ENCODE measurements around the gene BCAS1.

The BCAS1 gene

DNA sequence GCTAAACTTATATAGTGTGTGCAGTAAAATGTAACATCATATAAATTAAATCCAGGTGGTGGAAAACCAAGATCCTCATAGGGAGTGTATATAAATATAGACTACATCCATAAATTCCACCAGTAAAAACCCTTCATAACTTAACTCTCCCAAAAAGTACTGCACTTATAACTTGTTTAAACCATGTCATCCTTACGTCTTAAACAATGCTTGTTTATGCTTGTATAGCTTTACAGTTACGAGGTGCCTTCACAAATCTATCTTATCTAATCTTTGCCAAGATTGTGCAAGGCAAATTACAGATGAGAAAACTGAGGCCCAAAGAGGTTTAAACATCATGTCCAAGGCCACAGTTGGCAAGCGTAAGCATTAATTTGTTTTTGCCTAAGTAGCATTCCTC lies 71.3 kb downstream of the BCAS1 start:
- no peaks in the 10 kb centered on the region for H3K36me3 ChIP-seq
- H3K27me3 ChIP-seq = peaks cover 4% of the 10 kb centered on the region
- no peak for DNase-seq
- H3K4me1 ChIP-seq = no peaks in the 10 kb centered on the region
- H3K4me3 ChIP-seq (ENCODE audit: low read depth, low read length) = no peak overlapping the region
- TF ChIP-seq, protein P1, sequence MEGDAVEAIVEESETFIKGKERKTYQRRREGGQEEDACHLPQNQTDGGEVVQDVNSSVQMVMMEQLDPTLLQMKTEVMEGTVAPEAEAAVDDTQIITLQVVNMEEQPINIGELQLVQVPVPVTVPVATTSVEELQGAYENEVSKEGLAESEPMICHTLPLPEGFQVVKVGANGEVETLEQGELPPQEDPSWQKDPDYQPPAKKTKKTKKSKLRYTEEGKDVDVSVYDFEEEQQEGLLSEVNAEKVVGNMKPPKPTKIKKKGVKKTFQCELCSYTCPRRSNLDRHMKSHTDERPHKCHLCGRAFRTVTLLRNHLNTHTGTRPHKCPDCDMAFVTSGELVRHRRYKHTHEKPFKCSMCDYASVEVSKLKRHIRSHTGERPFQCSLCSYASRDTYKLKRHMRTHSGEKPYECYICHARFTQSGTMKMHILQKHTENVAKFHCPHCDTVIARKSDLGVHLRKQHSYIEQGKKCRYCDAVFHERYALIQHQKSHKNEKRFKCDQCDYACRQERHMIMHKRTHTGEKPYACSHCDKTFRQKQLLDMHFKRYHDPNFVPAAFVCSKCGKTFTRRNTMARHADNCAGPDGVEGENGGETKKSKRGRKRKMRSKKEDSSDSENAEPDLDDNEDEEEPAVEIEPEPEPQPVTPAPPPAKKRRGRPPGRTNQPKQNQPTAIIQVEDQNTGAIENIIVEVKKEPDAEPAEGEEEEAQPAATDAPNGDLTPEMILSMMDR (IDR thresholded peaks at IDR 0.05; ENCODE audit: low read depth, low read length) = no peak
- no peaks in the 10 kb centered on the region for H3K9me3 ChIP-seq

DNA sequence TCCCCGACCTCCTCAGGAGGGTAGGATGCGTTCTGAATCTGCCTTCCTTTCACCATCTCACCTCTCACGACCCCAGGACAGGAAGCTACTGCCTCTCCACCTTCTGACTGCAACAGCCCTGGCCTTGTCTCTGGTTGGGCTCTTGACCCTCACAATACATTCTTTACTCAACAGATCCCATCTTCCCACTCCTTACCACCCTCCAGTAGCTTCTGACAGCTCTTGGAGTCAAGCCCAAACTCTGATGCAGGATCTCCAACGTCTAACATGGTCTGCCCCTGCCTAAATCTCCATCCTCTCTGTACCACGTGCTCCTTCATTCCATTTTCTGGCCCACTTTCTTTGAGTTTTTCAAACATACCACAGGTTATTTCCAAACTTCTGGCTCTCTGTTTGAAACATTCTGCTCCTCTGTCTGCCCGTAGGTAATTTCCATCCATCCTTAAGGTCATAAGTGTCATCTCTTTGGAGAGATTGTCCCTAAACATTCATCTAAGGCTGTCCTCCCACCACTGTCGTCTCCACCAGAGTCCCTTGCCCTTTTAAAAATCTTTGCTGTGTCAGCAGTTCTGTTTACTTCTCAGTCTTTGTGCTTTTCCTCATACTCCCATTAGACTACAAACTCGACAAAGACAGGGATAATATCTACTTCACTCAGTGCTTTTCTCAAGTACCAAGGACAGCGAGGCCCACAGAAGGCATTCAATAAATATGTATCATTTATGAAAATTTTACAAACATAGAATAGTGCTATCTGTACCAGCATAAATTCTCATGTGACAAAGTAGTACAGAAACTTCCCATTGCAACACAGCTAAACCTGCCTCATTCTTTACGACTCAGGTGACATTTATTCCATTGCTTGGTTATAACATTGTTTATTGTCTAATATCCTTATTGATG lies 73.6 kb downstream of the BCAS1 start:
- Histone ChIP-seq H3K36me3 (no peaks in the 10 kb centered on the region), H3K4me3 (ENCODE audit: low read depth, low read length) (no peak overlapping the region), H3K27me3 (peaks cover 19% of the 10 kb centered on the region), H3K4me1 (no peaks in the 10 kb centered on the region), H3K9me3 (no peaks in the 10 kb centered on the region)
- DNase-seq = no peak
- TF ChIP-seq, protein P1 (IDR thresholded peaks at IDR 0.05; ENCODE audit: low read depth, low read length) = no peak

DNA sequence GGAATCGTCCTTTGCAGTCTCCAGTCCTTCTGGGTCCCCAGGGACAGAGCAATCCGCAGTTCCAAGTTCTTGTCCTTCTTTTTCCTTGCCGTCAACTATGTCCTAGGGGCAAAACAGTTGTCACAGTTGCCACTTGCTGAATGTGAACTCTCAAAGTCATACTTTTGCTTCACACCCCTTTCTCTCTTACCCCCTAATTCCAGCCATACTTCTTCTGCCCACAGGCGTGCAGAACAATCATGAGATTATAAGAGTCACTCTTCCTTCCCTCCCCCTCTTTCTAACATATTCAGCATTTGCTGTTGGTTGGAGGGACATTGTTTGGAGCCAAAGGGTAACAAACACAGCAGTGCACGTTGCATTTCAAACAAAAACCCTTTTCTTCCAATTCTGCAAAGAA lies 74.4 kb downstream of the BCAS1 start:
- no peak overlapping the region for H3K4me3 ChIP-seq (ENCODE audit: low read depth, low read length)
- H3K27me3 ChIP-seq = peaks cover 25% of the 10 kb centered on the region
- no peak for DNase-seq
- H3K9me3 ChIP-seq = no peaks in the 10 kb centered on the region
- no peaks in the 10 kb centered on the region for H3K4me1 ChIP-seq
- TF ChIP-seq, protein P1 (IDR thresholded peaks at IDR 0.05; ENCODE audit: low read depth, low read length) = no peak
- no peaks in the 10 kb centered on the region for H3K36me3 ChIP-seq

DNA sequence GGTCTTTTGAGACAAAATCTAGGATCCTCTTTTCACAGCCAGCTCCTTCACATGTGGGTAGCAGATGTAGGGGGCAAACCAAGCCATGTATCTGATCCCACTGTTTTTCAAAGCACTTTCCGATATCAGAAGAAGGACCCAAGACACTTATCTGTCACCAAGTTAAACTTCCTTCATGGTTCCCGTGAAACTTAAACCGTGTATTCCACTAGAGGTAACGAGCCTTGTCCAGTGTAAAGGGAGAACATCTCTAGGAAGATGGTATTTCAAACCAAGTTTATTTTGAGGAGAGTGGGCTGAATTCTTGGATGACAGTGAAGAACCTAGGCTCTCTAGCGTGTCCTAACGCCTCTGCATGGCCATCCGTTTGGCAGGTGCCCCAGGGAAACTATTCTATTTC lies 76.3 kb downstream of the BCAS1 start:
- DNase-seq = no peak
- no peaks in the 10 kb centered on the region for H3K36me3 ChIP-seq
- TF ChIP-seq, protein P1 (IDR thresholded peaks at IDR 0.05; ENCODE audit: low read depth, low read length) = no peak
- H3K9me3 ChIP-seq = no peaks in the 10 kb centered on the region
- no peaks in the 10 kb centered on the region for H3K4me1 ChIP-seq
- peaks cover 40% of the 10 kb centered on the region for H3K27me3 ChIP-seq
- H3K4me3 ChIP-seq (ENCODE audit: low read depth, low read length) = no peak overlapping the region

DNA sequence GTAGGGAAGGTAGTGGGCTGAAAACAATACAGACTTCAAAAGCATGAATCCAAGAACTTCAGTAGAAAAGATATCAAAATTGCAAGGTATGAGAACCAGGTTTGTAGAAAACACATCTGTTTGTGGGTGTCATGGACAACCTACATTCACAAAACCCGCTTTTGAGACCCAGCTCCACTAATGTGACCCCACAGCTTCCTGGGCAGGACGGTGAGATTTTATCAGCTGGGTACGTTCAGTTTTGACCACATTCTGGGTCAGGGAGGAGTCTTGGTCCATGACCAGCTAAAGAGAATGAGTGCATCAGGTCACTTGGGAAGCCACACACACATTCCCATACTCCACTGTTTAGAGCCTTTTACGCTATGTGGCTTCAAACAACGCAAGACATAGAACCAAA lies 77.1 kb downstream of the BCAS1 start:
- TF ChIP-seq, protein P1 (IDR thresholded peaks at IDR 0.05; ENCODE audit: low read depth, low read length) = no peak
- H3K9me3 ChIP-seq = no peaks in the 10 kb centered on the region
- no peaks in the 10 kb centered on the region for H3K4me1 ChIP-seq
- no peaks in the 10 kb centered on the region for H3K36me3 ChIP-seq
- peaks cover 40% of the 10 kb centered on the region for H3K27me3 ChIP-seq
- H3K4me3 ChIP-seq (ENCODE audit: low read depth, low read length) = no peak overlapping the region
- DNase-seq = no peak

DNA sequence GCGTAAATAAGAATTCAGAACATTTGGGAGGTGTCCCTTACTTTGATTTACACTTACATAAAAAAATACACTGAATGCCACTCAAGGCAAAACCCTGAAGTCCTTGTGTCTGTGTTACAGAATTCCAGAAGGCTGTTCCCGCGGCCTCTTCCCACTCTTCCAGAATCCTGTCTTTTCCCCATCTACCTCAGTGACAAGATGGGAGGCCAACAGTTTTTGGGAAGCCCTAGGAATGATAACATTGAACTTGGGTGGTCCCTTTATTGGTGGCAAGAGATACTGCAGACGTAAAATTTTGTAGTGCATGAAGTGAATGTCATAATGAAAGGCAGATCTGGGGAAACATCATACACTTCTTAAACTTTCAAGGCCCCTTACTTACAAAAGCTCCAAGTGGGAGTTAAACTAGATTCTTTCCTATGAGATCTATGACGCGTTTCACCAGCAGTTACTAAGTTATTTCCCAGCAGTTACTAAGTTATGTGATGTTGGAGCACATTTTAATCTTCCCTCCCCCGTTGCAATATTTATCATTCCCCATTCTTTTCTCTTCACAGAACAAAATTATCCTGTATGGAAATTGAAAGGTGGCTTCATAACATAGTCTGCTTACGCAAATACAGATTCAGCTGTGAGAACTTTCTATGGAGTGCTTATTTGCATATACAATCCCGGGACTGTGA lies 79.5 kb downstream of the BCAS1 start:
- Histone ChIP-seq H3K4me1 (no peaks in the 10 kb centered on the region), H3K27me3 (peaks cover 47% of the 10 kb centered on the region), H3K4me3 (ENCODE audit: low read depth, low read length) (no peak overlapping the region), H3K9me3 (no peaks in the 10 kb centered on the region), H3K36me3 (no peaks in the 10 kb centered on the region)
- TF ChIP-seq, protein P1 (IDR thresholded peaks at IDR 0.05; ENCODE audit: low read depth, low read length) = no peak
- no peak for DNase-seq
